Activated CD4-positive, CD25-positive, alpha-beta regulatory T cell treated with anti-CD3 and anti-CD28 coated beads, Interleukin-2, amount 50 U/mL, for 16 hours (primary cell): ENCODE measurements around the gene WIPI1.
"Not testable (repeated sequence)": the region's sequence is repeated elsewhere in the genome, so short reads cannot be mapped to it uniquely, and the experiment has no call there.

Experiments used
- DNase-seq: peaks from one replicate; pipeline ENCODE4 v3.0.0-alpha.2; 2020; ENCODE audit warnings: low read depth, low spot score

Gene WIPI1

DNA sequence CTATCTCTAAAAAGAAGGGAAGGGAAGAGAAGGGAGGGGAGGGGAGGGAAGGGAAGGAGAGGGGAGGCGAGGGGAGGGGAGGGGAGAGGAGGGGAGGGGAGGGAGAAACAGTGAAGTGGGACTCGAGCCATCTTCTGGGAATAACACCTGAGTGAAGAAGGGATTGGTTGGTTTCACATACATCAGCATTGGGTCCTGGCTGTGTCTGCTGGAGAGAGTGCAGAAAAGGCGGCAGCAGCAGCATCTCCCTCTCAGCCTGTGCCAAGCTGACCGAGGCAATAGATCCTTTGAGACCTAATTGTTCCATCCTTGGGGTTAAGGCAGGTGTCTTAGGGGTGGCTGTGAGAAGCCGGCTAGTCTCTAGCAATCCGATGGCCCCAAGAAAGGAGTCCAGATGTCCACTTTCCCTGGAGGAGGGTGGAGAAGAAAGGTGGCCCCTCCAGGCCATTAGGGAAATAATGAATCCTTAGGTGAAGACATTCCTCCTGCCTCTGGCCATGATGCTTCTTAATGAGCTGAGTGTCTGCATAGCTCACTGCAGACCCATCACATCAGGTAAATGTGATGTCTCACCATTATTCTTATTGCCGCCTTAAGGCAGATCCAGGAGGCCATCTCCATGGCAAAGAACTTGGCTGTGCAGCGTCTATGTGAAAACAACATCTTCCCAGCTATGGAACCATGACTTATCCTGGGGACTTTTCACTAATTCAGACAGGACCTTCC lies 71.6 kb downstream of the WIPI1 start:
- no peak for DNase-seq

DNA sequence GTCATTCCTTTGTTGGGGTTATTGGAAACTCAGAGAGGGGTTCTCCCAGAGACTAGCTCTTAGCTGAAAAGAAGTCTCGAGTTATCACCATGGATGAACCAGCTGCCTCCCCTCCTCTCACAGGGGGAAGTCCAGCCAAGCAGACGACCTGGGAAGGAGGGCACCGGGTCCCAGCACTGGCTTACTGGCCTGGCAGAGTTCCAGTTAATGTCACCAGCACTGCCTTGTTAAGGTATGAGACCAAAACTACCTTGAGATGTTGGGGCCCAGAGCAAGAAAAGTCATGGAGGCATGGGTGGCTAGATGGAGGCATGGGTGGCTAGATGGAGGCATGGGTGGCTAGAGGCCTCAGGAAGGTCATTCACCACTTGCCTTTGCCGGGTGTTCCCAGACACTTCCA lies 72.4 kb downstream of the WIPI1 start:
- no peak for DNase-seq

DNA sequence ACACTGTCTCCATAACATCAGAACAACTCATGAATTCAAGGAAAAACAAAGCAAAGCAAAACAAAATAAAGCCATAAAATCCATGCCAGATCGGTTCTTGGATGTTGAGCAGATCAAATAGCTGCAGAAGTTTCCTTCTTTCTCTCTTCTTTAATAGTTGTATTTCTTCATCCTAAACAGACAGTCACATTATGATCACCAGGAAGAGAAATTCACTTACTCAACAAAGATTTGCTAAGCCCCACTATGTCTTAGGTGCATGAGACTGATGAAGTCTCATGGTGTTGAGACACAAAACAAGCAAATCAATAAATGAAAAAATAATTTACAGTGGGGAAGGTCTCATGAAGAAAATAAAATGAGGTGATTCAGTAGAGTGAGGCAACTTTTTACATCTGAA lies 72.8 kb downstream of the WIPI1 start:
- no peak for DNase-seq

DNA sequence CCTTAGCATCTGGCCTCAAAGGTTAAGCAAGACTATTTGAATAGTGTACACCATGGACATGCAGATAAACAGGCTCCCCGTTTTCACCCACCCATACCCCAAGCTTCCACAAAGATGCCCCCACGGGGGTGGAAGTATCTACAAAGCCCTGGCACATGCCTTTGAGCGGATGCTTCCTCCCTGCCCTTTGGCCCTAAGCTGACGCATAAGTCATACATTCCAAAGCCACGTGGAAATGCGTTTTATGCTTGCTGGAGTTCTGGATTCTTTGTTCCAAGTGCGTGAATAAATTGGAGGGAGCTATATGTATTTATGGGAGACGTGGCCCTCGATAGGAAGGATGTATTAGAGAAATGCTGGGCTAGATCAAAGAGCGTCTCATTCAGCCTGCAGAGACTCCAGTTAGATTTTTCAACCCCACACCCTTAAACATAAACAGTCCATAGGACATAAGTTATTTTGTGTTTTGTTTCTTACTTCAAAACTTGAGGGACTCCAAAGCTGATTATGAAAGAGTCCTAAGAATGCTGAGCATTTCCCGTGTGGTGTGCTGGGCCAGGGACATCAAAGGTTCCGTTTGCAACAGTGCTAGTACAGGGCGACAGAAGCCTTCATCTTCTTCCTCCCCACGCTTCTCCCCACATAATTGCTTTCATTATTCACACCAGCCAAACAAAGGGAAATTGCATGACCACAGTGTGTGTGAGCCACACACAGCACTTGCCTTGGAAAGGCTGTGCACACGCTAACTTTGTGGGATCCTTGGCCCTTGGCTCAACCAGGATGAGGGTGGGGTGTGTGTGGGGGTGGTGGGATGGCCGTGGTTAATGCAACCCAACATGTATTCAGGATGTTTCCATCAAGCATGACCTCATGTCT lies 73.6 kb downstream of the WIPI1 start:
- no peak for DNase-seq

DNA sequence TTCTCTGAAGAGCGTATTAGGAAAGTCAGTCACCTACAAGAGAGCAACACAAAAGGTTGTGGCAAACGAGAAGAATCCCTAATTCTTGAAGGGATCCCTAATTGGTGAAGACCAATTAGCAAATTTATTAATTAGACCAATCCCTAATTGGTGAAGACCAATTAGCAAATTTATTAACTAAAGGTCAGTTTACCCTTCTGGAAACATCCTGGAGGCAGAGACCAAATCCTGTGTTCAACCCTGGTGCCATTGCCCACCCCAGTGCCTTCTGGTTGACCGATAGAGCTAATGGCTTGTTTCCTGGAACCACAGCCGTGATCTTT lies 74.2 kb downstream of the WIPI1 start:
- DNase-seq: no peak

DNA sequence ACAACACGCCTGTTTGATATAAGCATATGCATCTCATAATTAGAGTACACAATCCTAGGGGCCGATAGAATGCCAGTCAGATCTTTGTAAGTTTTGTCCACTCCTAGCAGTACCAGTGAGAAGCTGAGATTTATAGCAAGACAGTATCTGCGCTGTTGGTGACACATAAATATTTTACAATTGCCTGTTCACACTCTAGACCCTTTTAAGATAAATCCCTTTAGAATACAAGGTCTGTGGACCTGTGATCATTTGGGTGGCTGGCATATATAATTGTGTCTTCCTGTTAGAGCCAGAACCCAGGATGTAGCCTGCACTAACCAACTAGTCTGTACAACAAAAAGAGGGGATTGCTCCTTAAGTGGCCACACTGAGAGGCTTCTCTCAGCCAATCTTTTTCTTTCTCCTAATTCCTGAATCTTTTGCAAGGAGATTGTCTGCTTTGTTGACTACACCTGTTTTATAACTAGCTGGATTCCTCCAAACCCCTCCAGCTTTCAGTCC lies 74.7 kb downstream of the WIPI1 start:
- no peak for DNase-seq

DNA sequence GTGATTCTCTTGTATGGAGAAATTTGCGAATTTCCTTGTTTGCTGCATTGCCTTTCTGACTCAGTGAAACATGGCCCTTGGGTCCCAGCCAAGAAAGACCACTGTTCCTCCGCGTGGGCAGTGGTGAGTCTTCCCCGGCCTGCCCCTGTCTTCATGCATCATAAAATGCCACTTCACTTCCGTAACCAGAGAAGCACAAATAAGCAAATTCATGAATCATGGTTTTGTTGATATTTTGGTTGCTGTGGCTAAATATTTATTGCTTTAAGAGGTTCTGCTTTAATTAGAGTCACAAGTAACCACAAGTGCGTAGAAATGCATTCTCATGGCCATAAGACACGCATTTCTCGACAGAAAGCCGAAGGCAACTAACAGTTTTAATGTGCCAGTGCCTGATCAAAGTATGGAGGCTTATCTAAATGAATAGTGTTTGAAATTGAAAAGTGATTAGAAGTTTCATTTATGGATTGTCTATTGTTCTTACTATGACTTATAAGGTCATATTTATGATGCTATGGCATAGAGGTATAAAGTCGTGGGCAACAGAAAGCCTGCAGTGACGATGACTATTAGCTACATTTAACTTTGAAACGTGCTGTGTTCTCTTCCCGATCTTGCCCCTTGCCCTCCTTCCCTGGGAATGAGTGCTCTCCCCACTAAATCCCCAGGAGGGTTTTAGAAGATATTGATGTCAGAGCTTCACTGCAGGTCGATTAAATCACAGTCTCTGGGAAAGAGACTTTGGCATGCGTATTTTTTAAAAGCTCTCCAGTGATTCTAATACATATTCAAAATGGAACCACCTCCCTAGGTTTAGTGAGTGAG lies 76.0 kb downstream of the WIPI1 start:
- DNase-seq: no peak

DNA sequence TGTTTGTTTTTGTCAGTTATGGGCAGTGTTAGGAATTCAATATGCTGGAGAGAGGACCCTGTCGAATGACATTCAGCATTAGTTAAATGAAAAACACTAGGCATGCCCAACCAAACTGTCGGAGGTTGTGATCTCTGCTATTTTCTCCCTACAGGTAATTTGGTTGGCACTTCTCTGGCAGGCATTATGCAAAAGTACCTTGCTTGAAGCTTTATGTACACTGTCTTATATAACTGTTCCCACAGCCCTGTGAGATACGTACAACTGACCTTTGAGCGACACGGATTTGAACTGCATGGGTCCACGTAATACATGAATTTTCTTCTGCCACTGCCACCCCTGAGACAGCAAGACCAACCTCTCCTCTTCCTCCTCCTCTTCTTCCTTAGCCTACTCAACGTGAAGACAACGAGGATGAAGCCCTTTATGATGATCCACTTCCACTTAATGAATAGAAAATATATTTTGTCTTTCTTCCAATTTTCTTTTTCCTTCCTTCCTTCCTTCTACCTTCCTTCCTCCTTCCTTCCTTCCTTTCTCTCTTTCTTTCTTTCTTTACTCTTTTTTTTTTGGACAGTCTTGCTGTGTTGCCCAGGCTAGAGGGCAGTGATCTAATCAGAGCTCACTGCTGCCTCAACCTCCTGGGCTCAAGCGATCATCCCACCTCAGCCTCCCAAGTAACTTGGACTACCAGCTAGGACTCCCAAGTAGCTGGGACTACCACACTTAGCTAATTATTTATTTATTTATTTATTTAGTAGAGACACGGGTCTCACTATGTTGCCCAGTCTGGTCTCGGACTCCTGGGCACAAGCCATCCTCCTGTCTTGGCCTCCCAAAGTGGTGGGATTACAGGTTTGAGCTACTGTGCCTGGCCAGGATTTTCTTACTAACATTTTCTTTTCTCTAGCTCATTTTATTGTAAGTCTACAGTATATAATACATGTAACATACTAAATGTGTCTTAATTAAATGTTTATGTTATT lies 77.3 kb downstream of the WIPI1 start:
- DNase-seq: no peak

DNA sequence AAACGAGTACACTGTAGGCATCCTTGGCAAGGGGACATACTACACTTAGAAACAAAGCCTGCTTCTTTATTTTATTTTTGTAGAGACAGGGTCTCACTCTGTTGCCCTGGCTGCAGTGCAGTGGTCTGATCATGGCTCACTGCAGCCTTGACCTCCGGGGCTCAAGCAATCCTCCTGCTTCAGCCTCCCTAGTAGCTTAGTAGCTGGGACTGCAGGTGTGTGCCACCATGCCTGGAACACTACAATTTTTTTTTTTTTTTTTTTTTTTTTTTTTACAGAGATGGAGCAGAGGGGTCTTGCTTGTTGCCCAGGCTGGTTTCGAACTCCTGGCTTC lies 78.2 kb downstream of the WIPI1 start:
- no peak for DNase-seq

DNA sequence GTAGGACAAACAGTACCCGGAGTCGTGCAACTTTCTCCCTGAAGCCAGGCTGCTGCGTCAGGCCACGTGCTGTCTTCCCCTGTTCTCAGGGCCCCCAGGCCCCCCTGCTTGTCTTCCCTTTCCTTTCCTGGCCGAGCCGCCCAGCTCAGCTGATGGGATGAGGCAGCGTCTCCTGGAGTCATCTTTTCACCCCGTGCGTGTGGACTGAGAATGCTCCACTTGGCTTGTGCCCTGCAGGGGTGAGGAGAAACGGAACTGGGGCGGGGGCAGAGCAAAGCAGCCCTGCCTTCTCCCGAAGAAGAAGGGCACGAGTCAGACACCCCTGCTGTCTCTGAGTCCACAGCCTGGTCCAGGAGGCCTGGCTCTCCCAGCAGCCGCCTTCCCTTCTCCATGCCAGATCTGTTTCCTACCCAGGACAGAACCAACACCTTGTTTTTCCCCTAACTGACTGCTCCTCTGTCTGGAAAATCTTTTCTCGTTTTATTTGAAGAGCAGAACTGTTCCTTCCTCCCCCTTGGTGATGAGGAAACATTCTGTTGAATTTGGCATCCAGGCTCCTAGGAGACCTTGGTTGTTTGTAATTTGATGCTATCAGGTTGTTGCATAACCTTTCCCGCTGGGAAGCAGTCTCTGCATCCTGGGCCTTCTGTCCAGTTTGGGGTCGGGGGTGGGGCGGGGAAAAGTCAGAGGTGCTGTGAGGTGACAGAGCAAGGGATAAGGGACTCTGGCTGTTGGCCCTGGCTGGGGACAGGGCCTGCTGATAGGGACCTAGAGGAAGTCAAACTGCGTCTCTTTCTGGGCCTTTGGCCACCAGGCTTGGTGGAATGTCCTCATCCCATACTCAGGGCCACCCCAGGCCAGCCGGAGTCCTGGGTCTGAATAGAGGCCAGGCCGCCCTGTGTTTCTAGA lies 78.8 kb downstream of the WIPI1 start:
- DNase-seq: no peak

DNA sequence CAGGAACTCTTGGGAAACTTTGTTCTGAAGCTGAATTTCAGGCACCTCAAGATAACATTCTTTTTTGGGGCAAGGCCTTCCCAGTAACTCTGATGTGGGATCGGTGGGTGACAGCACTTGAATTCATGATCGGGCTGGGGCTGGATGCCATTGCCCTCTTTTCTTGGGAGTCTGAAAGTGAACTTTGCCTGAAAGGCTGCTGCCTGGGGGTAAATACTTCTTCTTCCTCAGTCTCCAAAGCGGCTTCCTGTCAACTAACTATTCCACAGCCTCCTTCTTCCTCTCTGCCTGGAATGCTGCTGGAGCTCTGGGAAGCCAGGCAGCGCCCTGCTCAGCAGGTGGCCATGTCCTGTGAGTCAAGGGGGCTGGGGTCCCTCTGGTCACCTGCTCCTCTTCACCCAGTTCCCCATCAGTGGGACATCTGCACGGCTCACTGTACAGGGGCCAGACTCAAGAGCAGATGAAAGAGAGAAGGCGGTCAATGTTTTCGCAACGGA lies 79.5 kb downstream of the WIPI1 start:
- DNase-seq: no peak

DNA sequence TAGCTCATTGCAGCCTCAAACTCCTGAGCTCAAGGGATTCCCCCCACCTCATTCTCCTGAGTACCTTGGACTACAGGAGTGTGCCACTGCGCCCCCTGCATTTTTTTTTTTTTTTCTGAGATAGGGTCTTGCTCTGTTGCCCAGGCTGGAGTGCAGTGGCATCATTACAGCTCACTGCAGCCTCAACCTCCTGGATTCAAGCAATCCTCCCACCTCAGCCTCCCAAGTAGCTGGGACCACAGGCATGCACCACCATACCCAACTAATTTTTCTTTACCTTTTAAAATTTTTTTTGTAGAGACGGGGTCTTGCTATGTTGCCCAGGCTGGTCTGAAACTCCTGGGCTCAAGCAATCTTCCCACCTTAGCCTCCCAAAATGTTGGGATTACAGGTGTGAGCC lies 81.1 kb downstream of the WIPI1 start:
- not testable (repeated sequence) for DNase-seq

DNA sequence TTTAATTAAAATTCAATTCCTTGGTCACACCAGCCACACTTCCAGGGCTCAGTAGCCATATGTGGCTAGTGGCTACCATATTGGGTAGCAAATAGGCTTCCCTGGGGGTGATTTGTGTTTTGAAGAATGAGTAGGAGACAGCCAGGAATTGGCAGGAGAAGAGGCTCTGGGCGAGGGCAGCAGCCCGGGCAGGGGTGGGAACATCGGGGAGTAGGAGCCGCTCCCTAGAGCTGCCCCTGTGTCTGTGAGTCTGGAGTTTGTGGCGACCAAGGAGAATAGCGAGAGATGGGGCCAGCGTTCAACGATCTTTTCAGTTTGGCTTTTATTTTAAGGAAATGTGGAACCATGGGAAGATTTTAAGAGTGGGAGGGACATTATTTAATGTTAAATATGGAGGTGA lies 81.7 kb downstream of the WIPI1 start:
- no peak for DNase-seq
